Right lobe of liver (tissue), 6 donors: ENCODE measurements around the gene OTUD7B. TPM values are rescaled to one million over a fixed set of nuclear protein-coding genes. Genes with fewer than 3 reads are reported as not detected.

Experiments
- ATAC-seq, 4 donors: fragments of 200-7000 bp; cut with Tn5 transposase; one replicate each; pipeline ENCODE4 v1.9.1; 2020; ENCODE audit warnings: mild to moderate bottlenecking in 4 of 4, moderate library complexity in 4 of 4
- DNase-seq, 3 donors: peaks; one replicate each; pipeline ENCODE4 v3.0.0-alpha.2; 2020
- H3K27ac ChIP-seq, 3 donors: fragments of 200-600 bp; one replicate each; pipeline ENCODE4 v1.8.0; 2022
- H3K27me3 ChIP-seq, 2 donors: fragments of 200-600 bp; one replicate each; pipeline ENCODE4 v1.8.0; 2022
- H3K36me3 ChIP-seq, 4 donors: fragments of 200-600 bp; sonication (generic) in 1 of 4; one replicate each; pipeline versions ENCODE4 v1.5.1 to v1.8.0; 2017 to 2022; ENCODE audit warnings: control low read depth in 1 of 4
- H3K4me1 ChIP-seq, 4 donors: fragments of 200-600 bp; sonication (generic) in 1 of 4; one replicate each; pipeline versions ENCODE4 v1.5.1 to v1.8.0; 2017 to 2022; ENCODE audit warnings: control low read depth in 1 of 4
- H3K4me3 ChIP-seq, 3 donors: fragments of 200-600 bp; one replicate each; pipeline ENCODE4 v1.8.0; 2022
- H3K9me3 ChIP-seq, 4 donors: fragments of 200-600 bp; sonication (generic) in 1 of 4; one replicate each; pipeline versions ENCODE4 v1.5.1 to v1.8.0; 2017 to 2022; ENCODE audit warnings: control low read depth in 1 of 4
- CTCF ChIP-seq, 4 donors: fragments of 200-600 bp in 3 of 4; fragments of 450-650 bp in 1 of 4; IDR thresholded peaks; one replicate each; pipeline versions ENCODE4 v1.5.1 to v1.8.0; 2016 to 2022; ENCODE audit warnings: antibody characterized with exemption in 4 of 4, mild to moderate bottlenecking in 2 of 4
- POLR2A ChIP-seq: fragments of 450-650 bp; IDR thresholded peaks from one replicate; pipeline ENCODE4 v1.6.1; 2017; ENCODE audit warnings: antibody characterized with exemption, mild to moderate bottlenecking
- WGBS: methylation state at CpG from one replicate; pipeline ENCODE4 v1.1.6; 2018; ENCODE audit warnings: low coverage, low lambda C conversion rate; ENCODE audit not compliant: insufficient coverage; ENCODE audit errors: missing lambda C conversion rate; 5-methylcytosine and 5-hydroxymethylcytosine counted together
- intact Hi-C, 2 donors: fragments of 100-400 bp; cut with DNase I; formaldehyde crosslinking; loops; one replicate each; pipeline versions ENCODE4 v1.11.2 to v1.14.1; 2022
- total RNA-seq, 6 experiments: library from RNA; depleted of rRNA in 2 of 6; stranded (reverse); fragments of >200 nt in 2 of 6; fragmentation: NEBNext Ultra II Directional in 3 of 6; extraction: Animal tissue kit (Norgen Biotek cat#: 25700) in 3 of 6; gene quantifications; one replicate each; pipeline versions ENCODE4 v1.1.0 to v1.2.4, GENCODE V29; 2016 to 2023
- donor health status: DM: no; HTN: yes; CAD: no.
- donor health status: DM: no; HTN: no; CAD: no.
- donor health status: DM: no; HTN: no; CAD: no.
- donor health status: DM: no; HTN: yes; CAD: no.
- donor health status: DM: no; HTN: yes; CAD: no.

OTUD7B gene
- total RNA-seq, 6 experiments from 2014 or later: 9.1 to 22.3 (median 16.8) TPM

GRCh38 chr1:149986486-149987296 lies 23.8 kb downstream of the OTUD7B start:
- H3K4me3 ChIP-seq: no peak overlapping the region
- H3K27me3 ChIP-seq: no peaks in the 10 kb centered on the region
- no peaks in the 10 kb centered on the region for H3K9me3 ChIP-seq
- no peak overlapping the region for H3K27ac ChIP-seq
- intact Hi-C loops: no loop called here
- no peaks in the 10 kb centered on the region for H3K36me3 ChIP-seq
- no peak for ATAC-seq
- TF ChIP-seq POLR2A (no peak), CTCF (IDR thresholded peaks at IDR 0.05) (no peak)
- no peak for DNase-seq
- WGBS: 89% methylated on average over 3 of the region's 4 CpGs
- peaks cover 0 to 7% (median 3%) of the 10 kb centered on the region in 4 donors for H3K4me1 ChIP-seq

- Histone ChIP-seq H3K27ac (no peak overlapping the region), H3K27me3 (no peaks in the 10 kb centered on the region), H3K4me1 (peaks cover 0 to 25% (median 9%) of the 10 kb centered on the region in 4 donors), H3K9me3 (no peaks in the 10 kb centered on the region), H3K4me3 (no peak overlapping the region), H3K36me3 (peaks cover 0 to 18% (median 3%) of the 10 kb centered on the region in 4 donors)
- 83% methylated on average over 2 of the region's 3 CpGs for WGBS
- DNase-seq: no peak
- TF ChIP-seq CTCF (IDR thresholded peaks at IDR 0.05) (no peak), POLR2A (no peak)
- intact Hi-C loops: loop anchor here in 1 of 2 donors (10.0 kb wide), 1 partner anchor 65 kb away; no protein-coding TSS in a partner anchor
- no peak for ATAC-seq
Measured at GRCh38 chr1:149979972-149980540, 30.5 kb downstream of the OTUD7B start.

- Histone ChIP-seq H3K4me1 (peaks cover 0 to 25% (median 9%) of the 10 kb centered on the region in 4 donors), H3K27me3 (no peaks in the 10 kb centered on the region), H3K27ac (peak overlapping the region in 1 of 3 donors; percentile 33), H3K36me3 (peaks cover 0 to 23% (median 5%) of the 10 kb centered on the region in 4 donors), H3K4me3 (no peak overlapping the region), H3K9me3 (no peaks in the 10 kb centered on the region)
- DNase-seq (no peak), ATAC-seq (no peak)
- TF ChIP-seq POLR2A (no peak), CTCF (IDR thresholded peaks at IDR 0.05) (no peak)
- intact Hi-C loops: loop anchor here in 1 of 2 donors (10.0 kb wide), 1 partner anchor 65 kb away; no protein-coding TSS in a partner anchor
- 89% methylated on average over 2 of the region's 2 CpGs for WGBS
Measured at GRCh38 chr1:149979245-149979971, 31.1 kb downstream of the OTUD7B start.

GRCh38 chr1:149978547-149979023 lies 31.9 kb downstream of the OTUD7B start:
- Histone ChIP-seq H3K4me1 (peaks cover 0 to 25% (median 9%) of the 10 kb centered on the region in 4 donors), H3K4me3 (no peak overlapping the region), H3K9me3 (no peaks in the 10 kb centered on the region), H3K36me3 (peaks cover 0 to 26% (median 5%) of the 10 kb centered on the region in 4 donors), H3K27me3 (no peaks in the 10 kb centered on the region), H3K27ac (peak overlapping the region in 2 of 3 donors; percentile 33 to 35)
- DNase-seq (peak in 2 of 3 donors; percentile 48 to 84), ATAC-seq (peak; percentile 82 to 88 (median 85))
- TF ChIP-seq CTCF (IDR thresholded peaks at IDR 0.05): no peak
- 10% methylated on average over 1 of the region's 1 CpG for WGBS
- intact Hi-C loops: loop anchor here in 1 of 2 donors (10.0 kb wide), 1 partner anchor 66 kb away; no protein-coding TSS in a partner anchor
